Activated T-helper 9 cell treated with anti-CD3 and anti-CD28 coated beads, Interleukin-2, amount 50 U/mL, for 16 hours (primary cell): ENCODE results near the gene TRMT1.

Source experiments
- DNase-seq: peaks from one replicate; pipeline ENCODE4 v3.0.0-alpha.2; 2020; ENCODE audit warnings: low read depth

The TRMT1 gene

GRCh38 chr19:13070425-13071140 lies 46.0 kb downstream of the TRMT1 start:
- DNase-seq, result no peak

- DNase-seq, result no peak
These were observed 46.9 kb downstream of the TRMT1 start for GRCh38 chr19:13069415-13070359.

DNA sequence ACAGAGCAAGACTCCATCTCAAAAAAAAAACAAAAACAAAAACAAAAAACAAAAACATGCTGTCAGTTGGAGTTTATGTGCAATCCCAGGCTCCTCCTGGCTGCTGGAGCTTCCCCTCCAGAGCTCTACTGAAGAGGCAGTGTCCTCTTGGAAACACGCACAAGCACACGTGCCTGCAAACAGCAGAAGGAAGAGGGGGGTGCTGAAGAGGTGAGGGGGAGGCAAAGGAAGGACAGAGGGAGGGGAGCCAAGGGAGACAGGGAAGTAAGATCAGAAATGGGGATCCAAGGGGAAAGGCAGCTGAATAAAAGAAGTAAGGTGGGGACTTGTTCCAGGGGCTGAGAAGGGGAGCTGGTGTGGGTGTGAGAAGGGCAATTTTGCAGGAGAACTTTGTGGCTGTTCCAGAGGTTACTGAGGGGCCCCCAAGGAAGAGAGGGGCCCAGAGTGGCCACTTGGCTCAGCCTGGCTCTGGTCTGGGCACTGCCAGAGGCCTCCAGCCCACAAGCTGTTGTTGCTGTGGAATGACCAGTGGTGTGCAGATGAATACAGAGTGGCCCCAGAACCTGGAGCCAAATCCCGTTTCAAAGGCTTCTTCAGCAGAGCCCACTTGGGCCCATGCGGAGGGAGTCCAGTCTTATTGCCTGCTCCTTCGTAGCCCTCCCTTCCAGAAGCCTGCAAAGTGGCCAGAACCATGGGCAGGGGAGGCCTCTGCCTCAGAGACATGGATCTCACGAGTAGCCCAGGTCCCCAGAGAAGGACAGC lies 48.3 kb downstream of the TRMT1 start:
- DNase-seq, result no peak

DNA sequence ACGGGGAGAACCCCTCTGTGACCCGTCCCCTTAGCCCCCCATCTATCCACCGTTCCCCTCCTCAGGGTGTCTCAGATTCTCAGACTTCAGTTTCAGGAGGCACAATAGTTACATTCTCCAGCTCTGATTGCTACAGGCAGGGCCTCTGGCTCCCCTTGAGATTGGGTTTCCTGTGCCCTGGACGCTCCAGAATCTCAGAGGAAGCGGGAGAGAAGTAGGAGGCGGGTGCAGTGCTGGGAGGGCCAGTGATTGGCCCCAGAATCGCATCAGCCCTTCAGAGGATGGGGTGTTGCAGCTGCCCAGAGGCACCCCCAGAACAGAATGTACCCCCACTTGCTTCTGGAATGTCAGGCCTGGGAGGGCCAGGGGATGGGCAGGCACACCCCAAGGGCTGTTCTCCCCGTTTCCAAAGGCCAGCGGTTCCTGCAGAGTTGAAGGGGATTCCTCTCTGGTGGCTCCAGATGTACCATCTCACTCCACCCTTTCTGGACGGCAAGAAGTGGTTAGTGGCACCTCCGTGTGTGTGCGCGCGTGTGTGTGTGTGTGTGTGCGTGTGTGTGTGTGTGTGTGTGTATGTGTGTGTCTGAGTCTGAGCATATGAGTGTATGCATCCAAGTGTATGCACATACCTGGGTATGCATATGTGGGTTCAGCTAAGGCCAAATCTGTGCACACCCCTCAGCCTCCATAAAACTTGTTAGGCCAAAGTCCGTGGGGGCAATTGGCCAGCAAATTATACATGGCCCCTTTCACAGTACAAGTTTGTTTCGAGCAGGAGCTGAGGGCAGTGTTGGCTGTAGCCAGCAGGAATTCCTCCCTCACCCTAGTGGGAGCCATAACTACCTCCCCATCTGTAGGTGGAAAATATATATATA lies 49.4 kb downstream of the TRMT1 start:
- DNase-seq, result no peak

- no peak for DNase-seq
These were observed 50.3 kb downstream of the TRMT1 start for GRCh38 chr19:13066226-13066625.

- no peak for DNase-seq
These were observed 52.4 kb downstream of the TRMT1 start for GRCh38 chr19:13064092-13064489.

DNA sequence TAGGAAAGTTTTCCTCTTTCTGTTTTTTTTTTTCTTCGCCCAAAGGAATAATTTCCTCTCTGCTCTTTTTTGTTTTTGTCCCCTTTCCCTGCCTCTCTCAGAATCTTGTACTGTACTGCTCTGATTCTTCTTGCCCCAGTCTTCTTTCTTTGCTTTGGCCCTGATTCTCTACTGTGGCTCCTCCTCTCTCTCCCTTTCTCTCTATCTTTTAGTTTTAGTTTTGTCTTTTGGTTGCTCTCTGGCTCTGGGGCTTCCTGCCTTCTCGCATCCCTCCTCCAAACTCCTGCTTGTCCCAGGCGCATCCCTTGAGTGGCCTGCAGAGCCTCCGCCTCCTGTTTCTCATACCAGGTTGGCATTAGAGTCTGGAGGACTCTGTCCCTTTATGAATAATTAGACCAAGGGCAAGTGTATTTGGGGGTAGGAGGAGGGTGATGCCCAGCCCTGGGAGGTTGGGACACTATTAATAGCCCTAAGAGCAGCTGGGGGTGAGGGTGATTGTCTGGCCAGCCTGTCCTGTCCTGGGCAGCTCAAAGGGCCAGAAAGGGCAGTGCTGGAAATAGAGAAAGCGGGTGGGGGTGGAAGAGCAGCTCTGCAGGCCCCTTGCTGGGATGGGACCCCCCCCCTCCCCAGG lies 53.0 kb downstream of the TRMT1 start:
- no peak for DNase-seq

DNA sequence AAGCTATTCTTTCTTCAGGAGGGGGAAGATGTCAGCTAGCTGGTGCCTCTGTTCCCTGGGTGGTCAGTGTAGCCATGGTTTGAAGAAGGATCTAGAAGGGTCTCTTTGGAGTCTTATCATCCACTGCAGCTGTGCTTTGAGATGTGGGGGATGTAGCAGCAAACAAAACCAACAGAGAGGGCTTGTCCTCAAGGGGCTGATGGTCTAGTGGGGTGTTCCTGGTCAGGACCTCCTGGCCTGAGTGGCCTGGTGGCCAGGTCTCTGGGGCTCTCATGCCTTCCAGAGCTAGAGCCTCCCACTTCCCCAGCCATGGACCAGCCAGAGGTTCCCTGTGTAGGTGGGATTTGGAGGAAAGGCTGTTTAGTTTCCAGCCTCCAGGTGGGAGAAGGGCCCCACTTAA lies 54.2 kb downstream of the TRMT1 start:
- DNase-seq, result no peak

DNA sequence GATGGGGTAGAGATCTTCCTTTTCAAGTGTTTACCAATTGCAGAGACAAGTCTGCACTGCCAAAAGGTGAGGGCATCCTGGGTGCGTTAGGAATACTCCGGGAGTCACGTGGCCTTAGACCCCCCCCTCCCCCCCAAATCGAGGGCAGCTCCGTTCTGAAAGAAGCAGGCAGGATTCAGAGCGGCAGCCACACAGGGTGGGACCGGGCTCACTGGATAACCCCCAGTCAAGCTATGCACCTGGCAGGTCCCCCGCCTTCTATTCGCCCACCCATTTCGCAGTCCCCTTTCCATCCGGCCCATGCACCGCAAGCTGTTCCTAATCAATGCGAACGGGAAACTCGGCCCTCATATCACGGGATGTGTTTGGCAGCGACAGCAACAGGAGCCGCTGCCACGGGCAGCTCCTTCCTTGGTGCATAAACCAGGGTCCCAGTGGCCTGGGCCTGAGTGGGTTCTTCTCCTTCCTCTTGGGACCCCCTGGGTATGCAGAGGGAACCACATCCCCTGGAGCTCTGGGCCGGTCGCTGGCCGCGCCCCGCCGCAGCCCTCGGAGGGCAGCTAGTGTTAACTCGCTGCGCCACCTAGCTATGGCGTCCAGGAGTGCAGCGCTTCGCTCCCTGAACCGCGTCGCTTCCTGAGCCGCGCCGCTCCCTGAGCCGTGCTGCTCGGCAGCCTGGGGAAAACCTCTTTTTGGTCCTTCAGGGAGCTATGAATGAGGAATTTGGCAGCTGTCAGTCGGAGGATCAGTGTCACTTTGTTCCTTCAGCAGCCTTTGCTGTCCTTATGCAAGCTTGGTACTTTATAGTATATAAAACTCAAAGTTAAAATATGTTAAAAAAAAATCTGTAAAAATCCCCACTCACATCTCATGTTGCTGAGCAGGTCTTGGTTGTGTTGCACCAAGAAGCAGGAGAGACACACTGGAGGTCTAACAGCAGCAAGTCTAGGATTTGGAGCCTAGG lies 55.3 kb downstream of the TRMT1 start:
- DNase-seq, result peak; percentile 64

DNA sequence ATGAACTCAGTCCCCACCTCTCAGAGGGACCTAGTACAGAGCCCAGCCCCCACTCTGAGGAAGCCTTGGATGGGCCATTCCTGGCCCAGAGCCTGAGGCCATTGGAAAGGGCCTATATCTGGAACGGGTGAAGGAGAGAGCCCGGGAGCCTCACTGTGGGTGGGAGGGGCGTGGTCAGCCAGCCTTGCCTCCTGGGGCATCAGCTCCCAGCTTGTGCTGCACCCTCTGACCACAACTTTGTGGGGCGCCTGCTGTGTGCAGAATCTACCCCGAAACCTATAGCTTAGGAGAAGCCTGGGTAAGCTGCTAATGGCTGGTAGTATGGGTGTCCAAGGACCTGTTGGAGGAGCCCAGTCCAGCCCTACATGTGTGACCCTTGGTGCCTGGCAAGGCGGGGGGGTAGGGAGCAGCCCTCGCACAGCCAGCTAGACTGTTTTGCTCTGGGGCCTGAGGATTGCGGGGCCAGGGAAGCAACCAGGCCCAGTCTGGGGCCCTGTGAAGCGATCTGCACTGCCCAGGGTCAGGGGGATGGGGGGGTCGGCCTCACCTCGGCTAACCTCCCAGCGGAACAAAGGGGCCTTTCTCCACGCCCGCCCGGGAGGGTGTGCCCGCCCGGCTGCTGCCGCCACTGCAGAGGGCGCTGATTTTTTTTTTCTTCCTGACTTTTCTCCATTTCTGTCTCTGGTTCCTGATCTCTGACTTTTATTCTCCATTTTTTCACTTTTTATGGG lies 56.1 kb downstream of the TRMT1 start:
- DNase-seq, result no peak

GRCh38 chr19:13058951-13059660 lies 57.4 kb downstream of the TRMT1 start:
- DNase-seq, result no peak

DNA sequence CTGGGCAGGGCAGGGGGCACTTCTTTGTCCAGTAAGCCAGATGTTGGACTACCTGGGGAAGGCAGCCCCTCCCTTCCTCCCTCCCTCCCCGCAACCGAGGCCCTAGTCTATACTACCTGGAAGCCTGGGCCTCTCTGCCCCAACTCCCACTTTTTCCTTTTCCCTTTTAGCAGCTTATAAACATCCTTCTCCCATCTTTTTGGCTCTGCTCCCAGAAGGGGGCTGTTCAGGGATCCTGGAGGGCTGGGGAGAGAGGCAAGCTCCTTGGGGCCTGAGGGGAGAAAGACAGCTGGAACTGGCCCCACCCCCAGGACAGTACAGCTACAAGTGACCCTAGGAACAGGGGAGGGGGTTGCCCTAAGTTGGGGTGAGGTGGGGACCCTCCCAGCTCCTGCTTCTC lies 58.8 kb downstream of the TRMT1 start:
- no peak for DNase-seq

GRCh38 chr19:13057147-13057572 lies 59.4 kb downstream of the TRMT1 start:
- DNase-seq, result no peak

DNA sequence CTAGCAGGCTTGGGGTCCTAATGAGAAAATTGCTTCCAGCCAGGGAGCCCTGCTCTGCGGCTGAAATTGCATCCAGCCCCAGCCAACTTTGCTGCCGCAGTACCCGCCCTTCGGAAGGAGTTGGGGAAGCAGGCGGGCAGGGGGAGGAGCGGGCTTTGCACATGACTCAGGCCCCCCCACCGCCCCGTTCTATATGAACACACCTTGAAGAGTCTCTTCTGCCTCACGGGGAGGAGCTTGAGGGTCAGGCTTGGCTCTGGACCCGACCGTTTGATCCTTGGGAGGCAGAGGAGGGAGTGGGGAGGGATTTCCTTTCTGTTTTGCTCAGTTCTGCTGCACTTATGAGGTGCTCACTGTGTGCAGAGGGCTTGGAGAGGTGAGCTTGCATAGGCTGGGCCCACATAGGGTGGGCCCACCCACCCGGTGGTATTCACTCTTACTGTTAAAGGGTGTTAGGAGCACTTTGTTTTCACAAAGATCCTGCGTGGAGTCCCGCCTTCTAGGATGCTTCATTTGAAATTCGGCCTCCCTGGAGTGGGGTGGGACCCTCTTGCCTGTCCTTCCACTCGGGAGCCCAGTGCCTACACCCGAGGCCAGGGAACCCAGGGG lies 60.4 kb downstream of the TRMT1 start:
- no peak for DNase-seq

- DNase-seq, result no peak
These were observed 61.1 kb downstream of the TRMT1 start for GRCh38 chr19:13055213-13056051.
